ENCODE results near the gene KCNAB1.

DNA sequence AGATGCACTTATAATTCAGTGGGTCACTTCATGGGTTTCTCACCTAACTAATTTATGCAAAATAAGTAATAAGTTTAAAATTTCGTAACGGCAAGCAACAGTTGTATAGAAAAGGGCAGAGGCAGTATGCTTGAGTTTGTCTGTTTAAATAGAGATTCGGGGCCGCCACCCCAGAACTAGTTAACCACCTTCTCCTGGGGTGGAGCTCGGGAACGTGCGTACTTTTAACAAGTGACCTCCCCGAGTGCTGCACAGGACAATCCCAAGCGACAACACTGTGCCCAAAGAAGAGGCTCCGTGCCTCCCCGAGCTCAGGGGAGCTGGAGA is 434.1 kb downstream of the KCNAB1 start:
- no peak for TF ChIP-seq ZNF384 (IDR thresholded peaks at IDR 0.05)
- TF ChIP-seq ELF4 (IDR thresholded peaks at IDR 0.05): no peak
- TF ChIP-seq FOXK2 (IDR thresholded peaks at IDR 0.05): no peak
- TF ChIP-seq SP1 (IDR thresholded peaks at IDR 0.05): no peak
- no peak for TF ChIP-seq SUZ12 (IDR thresholded peaks at IDR 0.05)
- TF ChIP-seq HDGF (IDR thresholded peaks at IDR 0.05; ENCODE audit: borderline replicate concordance): no peak
- no peak for TF ChIP-seq TARDBP (IDR thresholded peaks at IDR 0.05)
- no peak for TF ChIP-seq FOXM1 (IDR thresholded peaks at IDR 0.05; ENCODE audit: borderline replicate concordance)

Measured in HEK293T (cell line).